GM21717 (cell line): ENCODE data around the gene OR8B4.
"Not testable (repeated sequence)": the region's sequence is repeated elsewhere in the genome, so short reads cannot be mapped to it uniquely, and the experiment has no call there.

Experiments
- ATAC-seq: cut with Tn5 transposase; IDR thresholded peaks from one replicate; pipeline ENCODE4 v1.9.1; 2021; ENCODE audit warnings: mild to moderate bottlenecking, moderate library complexity; ENCODE audit not compliant: unreplicated experiment

OR8B4 gene

GRCh38 chr11:124409906-124410305 is 14.8 kb downstream of the OR8B4 start:
- ATAC-seq, result no peak

- ATAC-seq, result no peak
Observed at GRCh38 chr11:124405581-124405980, 19.1 kb downstream of the OR8B4 start.

GRCh38 chr11:124403186-124403585 is 21.5 kb downstream of the OR8B4 start:
- ATAC-seq, result not testable (repeated sequence)

GRCh38 chr11:124402326-124402922 is 22.2 kb downstream of the OR8B4 start:
- peak; percentile 92 for ATAC-seq

- no peak for ATAC-seq
Observed at GRCh38 chr11:124398924-124399323, 25.7 kb downstream of the OR8B4 start, which contains the start of gene OR8B3. OR8B3 (minus strand) TSS chr11:124399024; CDS start chr11:124397351, 1,673 bp downstream.

GRCh38 chr11:124396847-124397246 is 27.8 kb downstream of the OR8B4 start:
- not testable (repeated sequence) for ATAC-seq

GRCh38 chr11:124394408-124394807 is 30.3 kb downstream of the OR8B4 start:
- ATAC-seq, result no peak

- ATAC-seq, result no peak
Observed at GRCh38 chr11:124384399-124384798, 40.3 kb downstream of the OR8B4 start, which contains the start of gene OR8B2. OR8B2 (minus strand) TSS chr11:124384499; CDS start chr11:124383343, 1,156 bp downstream.

GRCh38 chr11:124382857-124383256 is 41.8 kb downstream of the OR8B4 start:
- ATAC-seq, result not testable (repeated sequence)

GRCh38 chr11:124380585-124380984 is 44.1 kb downstream of the OR8B4 start:
- no peak for ATAC-seq

GRCh38 chr11:124376280-124376679 is 48.4 kb downstream of the OR8B4 start:
- ATAC-seq, result no peak
